HG02571 (cell line): ENCODE results near the gene DIAPH2.
A peak's percentile ranks its signal among the peaks of the same experiment; 100 is the strongest.

Source experiments
- ATAC-seq: cut with Tn5 transposase; IDR thresholded peaks from one replicate; pipeline ENCODE4 v1.9.1; 2021; ENCODE audit warnings: mild to moderate bottlenecking, moderate library complexity; ENCODE audit not compliant: unreplicated experiment

The DIAPH2 gene

GRCh38 chrX:96684339-96685209, at the start of gene DIAPH2:
DIAPH2 (plus strand) TSS chrX:96684842.
- peak; percentile 81 for ATAC-seq

- ATAC-seq: no peak
Observed at GRCh38 chrX:96650023-96650422, 34.6 kb upstream of the DIAPH2 start.

DNA sequence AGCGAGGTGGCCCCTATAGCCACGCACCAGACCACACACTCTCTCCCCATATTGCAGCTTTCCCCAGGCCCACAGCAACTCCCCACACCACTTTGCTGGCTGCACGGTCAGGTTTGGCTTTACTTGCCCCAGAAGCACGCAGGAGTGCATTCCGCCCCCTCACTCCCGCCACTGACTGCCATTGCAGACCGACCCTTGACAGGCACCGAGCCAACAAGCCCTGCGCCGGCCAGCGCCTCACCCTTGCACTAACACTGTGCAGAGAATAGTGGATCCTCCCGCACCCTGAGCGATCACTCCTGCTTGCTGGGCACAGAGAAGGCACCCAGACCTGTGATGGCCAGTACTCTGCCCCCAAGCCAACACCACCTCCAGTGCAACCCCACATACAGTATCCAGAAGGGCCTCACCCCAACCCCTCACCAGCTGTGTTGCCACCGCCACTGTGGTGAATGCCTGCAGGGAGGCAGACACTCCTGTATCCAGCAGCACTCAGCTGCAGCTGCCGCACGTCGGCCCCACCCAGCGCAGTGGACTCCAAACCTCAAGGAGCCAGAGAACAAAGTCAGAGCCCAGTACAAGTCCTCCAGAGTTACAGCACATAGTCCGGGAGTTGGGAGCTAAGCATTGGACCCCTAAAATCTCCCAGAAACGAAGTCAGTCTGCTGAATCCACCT, 28.6 kb upstream of the DIAPH2 start:
- no peak for ATAC-seq

GRCh38 chrX:96682516-96682915, 2.1 kb upstream of the DIAPH2 start:
- no peak for ATAC-seq

DNA sequence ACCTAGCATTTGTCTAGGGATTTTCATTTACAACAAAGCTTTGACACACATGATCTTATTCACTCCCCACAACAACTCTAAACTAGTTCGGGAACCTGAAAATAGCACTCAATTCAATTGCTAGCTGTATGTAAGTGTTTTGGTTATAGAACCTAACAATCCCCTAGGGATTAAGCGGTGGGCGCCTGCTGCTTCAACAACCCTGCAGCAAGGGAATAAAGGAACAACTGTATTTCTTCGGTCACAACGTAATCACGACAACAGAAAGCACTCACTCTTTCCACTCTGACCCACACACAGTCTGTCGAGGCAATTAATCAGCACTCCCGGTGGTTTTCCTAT, 674 bp upstream of the DIAPH2 start:
- peak; percentile 6 for ATAC-seq

- peak; percentile 33 for ATAC-seq
Observed at GRCh38 chrX:96685210-96686099, 813 bp downstream of the DIAPH2 start.

- ATAC-seq: no peak
Observed at GRCh38 chrX:96687776-96688175, 3.1 kb downstream of the DIAPH2 start.

GRCh38 chrX:96688789-96689188, 4.1 kb downstream of the DIAPH2 start:
- no peak for ATAC-seq

DNA sequence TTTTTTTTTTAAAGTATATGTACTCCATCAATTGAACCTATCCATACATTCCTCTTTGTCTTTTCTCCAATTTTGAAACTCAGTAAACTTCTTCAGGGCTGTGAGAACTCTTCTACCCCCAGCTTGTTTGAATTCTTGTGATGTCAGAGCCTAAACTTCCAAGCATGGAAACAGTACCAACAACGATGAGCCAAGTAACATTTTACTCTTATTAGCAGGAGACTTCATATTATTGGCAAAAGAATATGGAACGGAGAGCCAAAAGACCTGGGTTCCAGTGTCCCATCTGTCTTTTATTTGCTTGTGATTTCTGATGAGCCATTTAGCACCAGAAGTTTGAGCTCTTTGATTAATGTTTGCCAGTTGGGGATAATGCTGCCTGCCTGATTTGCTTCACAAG, 5.3 kb downstream of the DIAPH2 start:
- no peak for ATAC-seq

GRCh38 chrX:96692454-96692853, 7.8 kb downstream of the DIAPH2 start:
- ATAC-seq: no peak

DNA sequence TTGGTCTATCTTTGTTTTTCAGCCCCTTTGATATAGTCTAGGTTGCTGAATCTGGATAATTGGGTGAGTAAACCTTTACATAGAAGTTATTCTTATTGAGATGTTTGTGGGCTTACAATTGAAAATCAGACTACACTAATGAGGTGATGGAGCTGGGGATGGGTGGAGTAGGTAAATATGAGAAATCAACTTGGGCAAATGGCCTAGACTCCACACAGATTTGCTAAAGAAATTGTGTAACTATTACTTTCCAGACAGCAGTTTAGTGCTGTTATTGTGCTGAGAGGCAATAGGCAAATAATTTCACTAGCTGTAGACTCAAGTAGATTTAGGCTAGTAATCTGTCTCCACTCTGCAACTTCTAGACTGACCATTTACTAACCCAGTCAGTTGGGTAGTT, 8.2 kb downstream of the DIAPH2 start:
- ATAC-seq: no peak

GRCh38 chrX:96693407-96693806, 8.8 kb downstream of the DIAPH2 start:
- no peak for ATAC-seq

- ATAC-seq: no peak
Observed at GRCh38 chrX:96696462-96696861, 11.8 kb downstream of the DIAPH2 start.

GRCh38 chrX:96700625-96701024, 16.0 kb downstream of the DIAPH2 start:
- no peak for ATAC-seq

GRCh38 chrX:96703379-96703778, 18.7 kb downstream of the DIAPH2 start:
- ATAC-seq: no peak

DNA sequence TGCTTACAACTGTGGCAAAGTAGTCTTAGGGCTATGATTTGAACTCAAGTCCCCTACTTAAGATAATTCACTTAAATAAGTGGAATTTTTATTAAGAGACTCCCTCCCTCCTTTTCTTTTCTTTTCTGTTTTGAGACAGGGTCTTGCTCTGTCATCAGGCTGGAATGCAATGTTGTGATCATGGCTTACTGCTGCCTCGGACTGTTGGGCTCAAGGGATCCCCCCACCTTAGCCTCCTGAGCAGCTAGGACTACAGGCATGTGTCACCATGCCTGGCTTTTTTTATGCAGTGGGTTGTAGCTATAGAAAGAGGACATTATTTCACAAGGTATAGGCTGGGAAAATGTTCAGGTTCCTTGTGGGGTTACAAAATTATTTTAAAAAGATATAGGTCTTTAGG, 19.2 kb downstream of the DIAPH2 start:
- ATAC-seq: no peak

DNA sequence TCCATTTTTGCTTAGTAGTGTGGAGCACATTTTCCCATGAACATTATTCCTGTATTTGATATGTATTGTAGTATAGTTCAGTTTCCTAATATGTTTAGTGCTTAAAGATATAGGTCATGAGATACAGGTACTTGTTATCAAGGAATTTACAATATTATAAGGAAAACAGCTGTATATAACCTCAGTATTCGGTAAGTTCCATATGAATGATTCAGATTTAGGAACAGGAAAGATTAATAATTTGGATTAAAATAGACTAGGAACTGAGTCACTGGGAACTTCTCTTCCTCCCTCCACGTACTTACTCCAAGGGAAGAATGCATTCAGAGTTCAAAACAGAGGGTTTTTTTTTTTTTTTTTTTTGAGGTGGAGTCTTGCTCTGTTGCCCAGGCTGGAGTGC, 20.0 kb downstream of the DIAPH2 start:
- no peak for ATAC-seq

- no peak for ATAC-seq
Observed at GRCh38 chrX:96705905-96706304, 21.3 kb downstream of the DIAPH2 start.

GRCh38 chrX:96707804-96708203, 23.2 kb downstream of the DIAPH2 start:
- no peak for ATAC-seq

- ATAC-seq: no peak
Observed at GRCh38 chrX:96710031-96710430, 25.4 kb downstream of the DIAPH2 start.

- no peak for ATAC-seq
Observed at GRCh38 chrX:96713303-96713702, 28.7 kb downstream of the DIAPH2 start.
